Measurements from ENCODE around the gene OSTN.

Gene OSTN

DNA sequence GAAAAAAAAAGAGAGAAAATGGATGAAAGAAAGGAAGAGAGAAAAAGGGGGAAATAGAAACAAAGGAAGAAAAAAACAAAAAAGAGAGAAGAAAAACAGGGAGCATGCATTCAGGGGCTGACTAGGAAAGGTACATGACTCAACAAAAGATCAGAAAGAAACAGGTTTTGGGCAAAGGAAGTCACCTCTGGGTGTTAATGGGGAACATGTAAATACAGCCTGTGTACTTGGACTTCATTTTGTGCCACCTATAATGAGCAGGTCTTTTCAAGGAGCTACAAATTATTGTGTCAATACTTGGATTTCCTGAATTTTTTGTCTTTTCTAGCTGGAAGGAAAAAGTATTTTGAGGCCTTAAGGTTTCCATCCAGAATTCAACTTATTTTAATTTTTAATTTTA is 76.7 kb downstream of the OSTN start:
- Mint-ChIP-seq H3K27ac (no peak overlapping the region), H3K27me3 (no peaks in the 10 kb centered on the region), H3K36me3 (no peaks in the 10 kb centered on the region), H3K4me1 (no peaks in the 10 kb centered on the region), H3K9me3 (no peaks in the 10 kb centered on the region), H3K4me3 (no peak overlapping the region)

DNA sequence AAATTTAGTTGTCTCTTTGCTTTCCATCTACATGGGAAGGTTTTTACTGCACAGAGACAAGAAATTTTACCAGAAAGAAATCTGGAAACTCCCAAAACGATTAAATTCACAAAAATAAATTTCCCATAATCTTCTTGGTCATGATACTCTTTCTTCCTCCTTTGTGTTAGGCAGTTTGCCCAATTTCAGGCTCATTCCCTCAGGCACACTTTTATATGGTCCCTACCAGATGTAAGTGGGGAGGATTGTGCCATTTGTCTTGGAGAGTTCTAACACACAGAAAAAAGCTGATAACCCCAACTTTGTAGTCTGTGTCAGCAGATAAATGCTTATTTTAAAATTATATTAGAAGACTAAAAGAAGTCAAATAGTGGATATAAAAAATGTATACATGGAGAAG is 81.1 kb downstream of the OSTN start:
- Mint-ChIP-seq H3K27ac (no peak overlapping the region), H3K36me3 (no peaks in the 10 kb centered on the region), H3K4me1 (no peaks in the 10 kb centered on the region), H3K4me3 (no peak overlapping the region), H3K27me3 (no peaks in the 10 kb centered on the region), H3K9me3 (peaks cover 2% of the 10 kb centered on the region)

DNA sequence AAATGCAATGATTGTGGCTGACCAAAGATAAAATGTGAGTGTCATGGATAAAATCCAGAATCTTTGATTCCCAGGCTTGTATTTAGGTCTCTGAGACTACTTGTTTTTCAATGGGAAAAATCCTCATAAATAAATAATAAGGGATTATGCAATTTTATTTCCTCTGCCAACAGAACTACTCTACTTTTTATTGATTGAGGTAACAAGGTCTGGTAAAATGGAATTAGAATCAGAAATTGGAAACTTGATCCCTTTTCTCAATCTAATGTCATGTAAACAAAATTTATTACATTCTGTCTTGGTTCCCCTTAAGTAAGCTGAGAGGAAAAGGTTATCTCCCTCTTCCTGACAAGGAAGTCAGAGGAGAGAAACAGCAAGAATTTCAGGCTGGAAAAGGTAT is 81.8 kb downstream of the OSTN start:
- Mint-ChIP-seq H3K27me3 (no peaks in the 10 kb centered on the region), H3K9me3 (peaks cover 5% of the 10 kb centered on the region), H3K4me1 (no peaks in the 10 kb centered on the region), H3K36me3 (no peaks in the 10 kb centered on the region), H3K27ac (no peak overlapping the region), H3K4me3 (no peak overlapping the region)

DNA sequence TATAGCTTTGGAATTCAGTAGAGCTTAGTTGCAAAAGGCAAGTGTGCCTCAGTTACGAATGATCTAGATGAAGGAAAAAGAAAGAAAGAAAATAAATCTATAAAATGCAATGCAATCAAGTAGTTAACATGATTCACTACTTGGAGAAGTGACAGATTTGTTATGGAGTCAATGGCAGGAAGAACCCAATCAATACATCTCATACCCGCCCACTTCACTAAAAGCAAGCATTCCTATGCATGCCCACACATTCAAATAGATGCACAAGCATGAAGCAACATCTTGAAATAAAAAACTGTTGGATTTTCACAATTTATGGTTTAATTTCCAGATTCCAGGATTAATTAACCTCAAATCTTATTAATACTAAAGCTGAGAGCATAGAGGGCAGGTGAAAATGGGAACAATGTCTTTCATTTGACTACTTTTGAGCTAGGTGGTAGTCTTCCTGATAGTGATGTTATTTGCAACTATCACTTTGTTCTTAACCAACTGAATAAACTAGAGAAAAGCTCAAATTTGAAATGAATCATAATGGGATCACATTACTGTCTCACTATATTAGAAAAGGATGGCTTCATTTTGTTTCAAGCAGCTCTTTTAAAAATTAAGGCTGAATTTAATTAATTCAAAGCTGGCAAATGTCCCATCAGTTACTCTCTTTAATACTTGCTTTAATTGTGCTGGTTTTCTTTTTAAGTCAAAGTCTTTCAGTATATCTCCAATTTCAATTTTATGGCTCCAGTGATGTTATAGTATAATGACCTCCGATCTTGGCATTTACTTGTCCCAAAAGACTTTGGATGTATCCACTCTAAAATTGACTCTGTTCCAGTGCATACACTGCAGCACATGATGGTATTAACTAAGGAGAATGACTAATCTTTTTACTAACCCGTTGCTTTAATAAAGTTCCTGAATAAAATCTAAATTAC is 83.5 kb downstream of the OSTN start:
- peaks cover 5% of the 10 kb centered on the region for H3K9me3 Mint-ChIP-seq
- H3K27ac Mint-ChIP-seq = no peak overlapping the region
- no peaks in the 10 kb centered on the region for H3K27me3 Mint-ChIP-seq
- no peaks in the 10 kb centered on the region for H3K4me1 Mint-ChIP-seq
- no peak overlapping the region for H3K4me3 Mint-ChIP-seq
- no peaks in the 10 kb centered on the region for H3K36me3 Mint-ChIP-seq

DNA sequence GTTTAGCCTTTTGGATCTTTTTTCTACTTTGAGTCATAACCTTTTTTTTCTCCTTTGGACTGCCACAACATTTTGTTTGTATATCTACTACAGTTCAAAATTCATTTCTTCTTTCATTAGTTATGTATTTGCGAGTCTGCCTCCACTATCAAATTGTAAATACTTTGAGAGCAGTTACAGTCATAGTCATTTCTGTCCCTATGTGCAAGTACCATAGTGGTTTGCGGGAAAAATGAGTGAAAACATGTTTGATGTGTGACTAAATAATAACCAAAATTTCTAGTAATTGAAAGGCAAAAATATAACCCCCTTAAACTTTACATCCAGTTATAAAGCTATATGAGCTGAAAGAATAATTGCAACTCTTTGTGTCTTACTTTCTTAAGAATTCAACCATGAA is 84.4 kb downstream of the OSTN start:
- no peaks in the 10 kb centered on the region for H3K27me3 Mint-ChIP-seq
- no peaks in the 10 kb centered on the region for H3K36me3 Mint-ChIP-seq
- peaks cover 5% of the 10 kb centered on the region for H3K9me3 Mint-ChIP-seq
- H3K27ac Mint-ChIP-seq = no peak overlapping the region
- H3K4me3 Mint-ChIP-seq = no peak overlapping the region
- H3K4me1 Mint-ChIP-seq = no peaks in the 10 kb centered on the region

DNA sequence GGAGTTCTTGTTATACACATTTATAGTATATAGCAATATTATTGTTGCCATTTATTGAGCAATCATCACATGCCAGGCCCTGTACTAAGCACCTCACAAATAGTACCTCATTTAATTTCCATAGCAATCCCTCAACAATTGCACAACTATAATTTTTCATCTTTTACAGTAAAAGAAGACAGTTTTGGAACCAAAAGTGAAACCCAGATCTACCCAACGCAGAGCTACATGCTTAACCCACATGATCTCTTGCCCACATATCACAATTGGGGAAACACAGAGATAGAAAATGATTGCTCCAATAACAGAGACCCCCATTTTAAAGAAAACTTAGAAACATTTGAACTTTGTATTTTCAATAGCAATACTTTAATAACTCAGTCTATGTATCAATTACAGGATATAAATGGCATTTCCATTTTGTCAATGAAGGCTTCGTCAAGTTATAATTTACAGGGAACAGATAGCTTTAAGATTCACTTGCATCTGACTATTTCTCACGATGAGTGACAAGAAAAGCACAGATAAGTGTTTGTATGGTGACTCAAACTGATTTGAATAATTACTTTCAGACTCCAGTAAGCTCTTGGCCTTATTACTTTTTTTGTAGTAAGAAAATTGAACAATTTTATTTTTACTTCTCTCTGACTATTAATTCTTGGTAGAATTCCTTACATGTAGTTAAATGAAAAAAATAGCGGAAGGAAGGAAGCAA is 91.4 kb downstream of the OSTN start:
- no peaks in the 10 kb centered on the region for H3K36me3 Mint-ChIP-seq
- H3K9me3 Mint-ChIP-seq = no peaks in the 10 kb centered on the region
- H3K27ac Mint-ChIP-seq = no peak overlapping the region
- H3K4me1 Mint-ChIP-seq = peaks cover 3% of the 10 kb centered on the region
- no peak overlapping the region for H3K4me3 Mint-ChIP-seq
- no peaks in the 10 kb centered on the region for H3K27me3 Mint-ChIP-seq

DNA sequence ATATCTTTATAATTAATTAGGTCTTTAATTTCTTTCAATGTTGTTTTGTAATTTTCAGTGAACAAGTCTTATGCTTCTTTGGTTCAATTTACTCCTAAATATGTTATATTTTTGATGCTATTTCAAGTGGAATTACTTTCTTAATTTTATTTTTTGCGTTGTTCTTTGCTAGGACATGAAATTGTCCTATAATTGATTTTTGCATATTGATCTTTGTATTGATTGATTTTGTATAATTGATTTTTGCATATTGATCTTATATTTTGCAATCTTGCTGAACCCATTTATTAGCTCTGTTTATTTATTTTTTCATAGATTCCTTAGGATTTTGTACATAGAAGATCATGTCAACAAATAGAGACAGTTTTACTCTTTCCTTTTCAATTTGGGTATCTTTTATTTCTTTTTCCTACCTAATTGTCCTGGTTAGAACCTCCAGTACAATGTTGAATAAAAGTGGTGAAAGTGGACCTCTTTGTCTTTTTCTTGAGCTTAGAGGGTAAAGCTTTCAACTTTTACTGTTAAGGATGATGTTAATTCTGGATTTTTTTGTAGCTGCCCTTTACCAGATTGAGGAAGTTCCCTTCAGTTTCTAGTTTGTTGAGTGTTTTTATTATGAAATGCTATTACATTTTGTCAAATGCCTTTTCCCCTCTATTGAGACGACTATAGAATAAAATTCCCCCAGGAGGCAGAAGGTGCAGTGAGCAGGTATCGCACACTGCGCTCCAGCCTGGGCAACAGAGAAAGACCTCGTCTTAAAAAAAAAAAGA is 93.4 kb downstream of the OSTN start:
- Mint-ChIP-seq H3K9me3 (no peaks in the 10 kb centered on the region), H3K4me3 (no peak overlapping the region), H3K27ac (no peak overlapping the region), H3K27me3 (no peaks in the 10 kb centered on the region), H3K36me3 (no peaks in the 10 kb centered on the region), H3K4me1 (peaks cover 3% of the 10 kb centered on the region)

DNA sequence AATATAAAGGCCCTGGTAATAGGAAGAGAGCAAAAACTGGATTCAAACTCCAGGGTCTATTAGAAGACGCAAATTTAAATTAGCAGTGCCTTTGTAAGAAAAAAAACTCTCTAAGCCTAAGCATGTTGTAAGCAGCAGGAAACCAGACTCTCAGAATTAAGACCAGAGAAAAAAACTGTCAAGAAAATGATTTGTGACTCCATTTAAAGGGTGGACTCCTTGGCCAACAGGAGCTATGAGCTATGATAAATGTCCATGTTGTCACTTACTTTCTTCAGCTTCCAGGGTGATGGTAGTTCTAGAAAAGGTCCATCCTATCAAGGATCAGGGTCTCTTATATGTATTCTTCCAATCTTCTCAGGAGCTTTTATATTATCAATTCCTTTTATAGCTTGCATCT is 95.2 kb downstream of the OSTN start:
- no peaks in the 10 kb centered on the region for H3K9me3 Mint-ChIP-seq
- no peaks in the 10 kb centered on the region for H3K36me3 Mint-ChIP-seq
- no peak overlapping the region for H3K4me3 Mint-ChIP-seq
- no peaks in the 10 kb centered on the region for H3K27me3 Mint-ChIP-seq
- H3K4me1 Mint-ChIP-seq = peaks cover 3% of the 10 kb centered on the region
- no peak overlapping the region for H3K27ac Mint-ChIP-seq

DNA sequence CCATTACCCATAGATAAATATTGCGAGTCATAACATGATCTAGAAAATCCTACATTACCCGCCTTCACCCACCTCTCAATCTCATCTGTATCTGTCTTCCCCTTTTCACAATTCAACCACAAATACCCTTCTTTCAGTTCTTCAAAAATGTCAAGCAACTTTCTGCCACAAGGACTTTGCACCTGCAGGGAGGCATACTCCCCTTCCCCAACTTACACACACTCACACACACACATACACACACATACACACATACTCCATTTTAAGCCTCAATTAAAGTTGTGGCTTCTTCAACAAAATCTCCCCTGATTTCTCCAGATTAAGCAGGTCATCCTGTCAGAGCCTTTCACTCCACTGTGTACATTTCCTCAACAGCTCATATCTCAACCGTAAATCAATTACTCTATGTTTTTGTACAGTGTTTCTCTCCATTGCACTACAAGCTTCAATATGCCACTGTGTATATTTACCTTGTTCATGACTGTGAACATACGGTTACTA is 97.0 kb downstream of the OSTN start:
- Mint-ChIP-seq H3K27ac (no peak overlapping the region), H3K4me3 (no peak overlapping the region), H3K4me1 (no peaks in the 10 kb centered on the region), H3K36me3 (no peaks in the 10 kb centered on the region), H3K27me3 (no peaks in the 10 kb centered on the region), H3K9me3 (no peaks in the 10 kb centered on the region)

DNA sequence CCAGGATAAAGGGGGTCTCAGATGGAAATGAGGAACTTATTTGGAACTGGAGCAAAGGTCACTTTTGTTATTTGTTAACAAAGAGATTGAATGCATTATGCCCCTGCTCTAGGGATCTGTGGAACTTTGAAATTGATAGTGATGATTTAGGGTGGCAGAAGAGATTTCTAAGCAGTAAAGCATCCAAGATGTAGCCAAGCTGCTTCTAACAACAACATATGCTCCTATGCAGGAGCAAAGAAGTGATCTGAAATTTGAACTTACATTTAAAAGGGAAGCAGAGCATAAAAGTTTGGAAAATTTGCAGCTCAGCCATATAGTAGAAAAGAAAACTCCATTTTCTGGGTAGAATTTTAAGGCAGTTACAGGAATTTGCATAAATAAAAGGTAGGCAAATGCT is 99.8 kb downstream of the OSTN start:
- H3K4me3 Mint-ChIP-seq = no peak overlapping the region
- H3K9me3 Mint-ChIP-seq = no peaks in the 10 kb centered on the region
- no peaks in the 10 kb centered on the region for H3K27me3 Mint-ChIP-seq
- H3K27ac Mint-ChIP-seq = no peak overlapping the region
- no peaks in the 10 kb centered on the region for H3K4me1 Mint-ChIP-seq
- H3K36me3 Mint-ChIP-seq = no peaks in the 10 kb centered on the region

DNA sequence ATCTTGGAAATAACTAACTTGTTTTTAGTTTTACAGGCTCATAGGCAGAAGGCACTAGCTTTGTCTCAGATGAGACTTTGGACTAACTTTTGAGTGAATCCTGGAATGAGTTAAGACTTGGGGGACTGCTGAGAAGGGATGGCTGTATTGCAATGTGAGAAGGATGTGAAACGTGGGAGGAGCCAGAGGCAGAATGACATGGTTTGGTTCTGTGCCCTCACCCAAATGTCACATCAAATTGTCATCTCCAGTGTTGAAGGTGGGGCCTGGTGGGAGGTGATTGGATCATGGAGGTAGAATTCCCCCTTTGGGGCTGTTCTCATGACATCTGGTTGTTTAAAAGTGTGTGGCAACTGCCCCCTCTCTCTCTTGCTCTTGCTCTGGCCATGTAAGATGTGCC is 101.4 kb downstream of the OSTN start:
- no peaks in the 10 kb centered on the region for H3K36me3 Mint-ChIP-seq
- no peaks in the 10 kb centered on the region for H3K4me1 Mint-ChIP-seq
- H3K9me3 Mint-ChIP-seq = no peaks in the 10 kb centered on the region
- H3K4me3 Mint-ChIP-seq = no peak overlapping the region
- no peak overlapping the region for H3K27ac Mint-ChIP-seq
- H3K27me3 Mint-ChIP-seq = no peaks in the 10 kb centered on the region

DNA sequence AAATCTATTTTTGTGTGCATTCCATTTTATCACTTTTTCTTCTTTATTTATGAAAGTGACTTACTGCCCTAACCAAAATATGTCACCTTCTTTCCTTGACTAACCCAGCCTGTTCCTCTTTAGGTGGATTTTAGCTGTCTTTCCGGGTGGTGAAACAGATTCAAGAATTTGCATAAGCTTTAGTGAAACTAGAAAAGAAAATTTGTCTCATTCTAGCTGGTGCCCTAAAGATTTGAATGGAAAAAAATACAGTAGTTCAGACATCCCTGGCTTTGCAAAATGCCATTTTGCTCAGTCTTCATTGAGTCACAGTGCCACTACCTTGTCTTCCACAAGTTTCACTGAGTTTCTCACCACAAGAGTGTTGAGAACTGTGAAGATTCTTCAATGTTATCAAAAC is 102.0 kb downstream of the OSTN start:
- Mint-ChIP-seq H3K27ac (no peak overlapping the region), H3K4me1 (no peaks in the 10 kb centered on the region), H3K27me3 (no peaks in the 10 kb centered on the region), H3K36me3 (no peaks in the 10 kb centered on the region), H3K4me3 (no peak overlapping the region), H3K9me3 (no peaks in the 10 kb centered on the region)

DNA sequence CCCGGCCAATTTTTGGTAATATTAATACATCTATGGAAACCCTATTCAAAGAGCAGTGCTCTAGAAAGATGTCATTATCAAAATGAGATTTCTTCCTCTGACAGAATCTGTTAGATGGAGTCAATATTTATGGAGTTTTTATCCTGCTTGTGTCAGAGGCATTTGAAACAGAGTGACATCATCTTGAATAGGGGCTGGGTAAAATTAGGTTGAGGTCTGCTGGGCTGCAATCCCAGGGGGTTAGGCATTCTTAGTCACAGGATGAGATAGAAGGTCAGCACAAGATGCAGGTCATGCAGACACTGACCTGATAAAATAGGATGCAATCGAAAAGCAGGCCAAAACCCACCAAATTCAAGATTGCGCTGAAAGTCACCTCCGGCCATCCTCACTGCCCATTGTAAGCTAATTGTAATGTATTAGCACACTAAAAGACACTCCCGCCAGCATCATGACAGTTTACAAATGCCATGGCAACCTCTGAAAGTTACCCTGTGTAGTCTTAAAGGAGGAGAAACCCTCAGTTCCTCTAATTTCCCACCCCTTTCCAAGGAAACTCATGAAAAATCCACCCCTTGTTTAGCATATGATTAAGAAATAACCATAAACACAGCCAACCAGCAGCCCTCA is 102.9 kb downstream of the OSTN start:
- Mint-ChIP-seq H3K27ac (no peak overlapping the region), H3K4me3 (no peak overlapping the region), H3K4me1 (no peaks in the 10 kb centered on the region), H3K9me3 (no peaks in the 10 kb centered on the region), H3K27me3 (no peaks in the 10 kb centered on the region), H3K36me3 (no peaks in the 10 kb centered on the region)

DNA sequence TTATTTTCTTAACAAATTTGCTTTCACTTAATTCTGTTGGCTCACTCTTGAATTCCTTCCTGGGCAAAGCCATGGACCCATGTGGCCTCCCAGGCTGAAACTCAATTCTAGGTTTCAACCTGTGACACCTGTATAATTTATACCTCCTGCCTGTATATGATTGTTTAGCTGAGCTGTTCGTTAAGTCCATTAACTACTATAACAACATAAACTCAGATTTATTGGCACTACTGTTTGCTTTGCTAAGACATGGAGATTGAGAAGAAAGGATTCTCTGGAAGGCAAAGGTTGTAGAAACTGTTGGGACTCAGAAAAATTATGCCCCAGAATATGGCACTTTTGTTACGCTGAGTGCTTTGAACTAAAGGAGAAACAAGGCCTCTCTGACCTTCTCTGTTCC is 103.4 kb downstream of the OSTN start:
- Mint-ChIP-seq H3K36me3 (no peaks in the 10 kb centered on the region), H3K27ac (no peak overlapping the region), H3K4me1 (no peaks in the 10 kb centered on the region), H3K9me3 (no peaks in the 10 kb centered on the region), H3K4me3 (no peak overlapping the region), H3K27me3 (no peaks in the 10 kb centered on the region)

DNA sequence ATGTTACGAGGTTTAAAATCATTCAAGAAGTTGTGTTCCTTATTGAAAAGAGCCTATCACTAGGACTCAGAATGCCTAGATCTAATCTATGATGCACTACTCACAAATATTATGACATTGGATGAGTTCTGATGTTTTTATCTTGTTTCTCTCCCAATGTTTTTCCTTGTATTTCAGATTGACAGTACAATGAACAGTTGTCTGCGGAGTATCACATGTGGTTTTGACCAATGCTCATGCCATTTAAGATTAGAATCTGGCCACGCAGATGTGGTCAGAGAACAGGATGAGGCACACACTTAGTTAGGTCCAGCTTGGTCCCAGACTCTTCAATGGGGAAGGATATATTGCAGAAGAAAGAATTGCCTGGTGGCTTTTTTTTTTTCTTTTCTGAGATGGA is 104.6 kb downstream of the OSTN start:
- no peak overlapping the region for H3K4me3 Mint-ChIP-seq
- no peaks in the 10 kb centered on the region for H3K4me1 Mint-ChIP-seq
- no peak overlapping the region for H3K27ac Mint-ChIP-seq
- no peaks in the 10 kb centered on the region for H3K27me3 Mint-ChIP-seq
- no peaks in the 10 kb centered on the region for H3K36me3 Mint-ChIP-seq
- H3K9me3 Mint-ChIP-seq = no peaks in the 10 kb centered on the region

All from activated naive CD4-positive, alpha-beta T cell treated with anti-CD3 and anti-CD28 coated beads, Interleukin-2, amount 50 U/mL, for 24 hours (primary cell).